HepG2 (cell line): ENCODE data around the gene DZANK1. TPM values are rescaled to one million over a fixed set of nuclear protein-coding genes. Genes with fewer than 3 reads are reported as not detected.

Experiments used
- GRHL1 ChIP-seq: sonication (generic); formaldehyde crosslinking; conservative IDR thresholded peaks from 2 replicates; pipeline ENCODE4 v1.8.0; 2022; ENCODE audit warnings: missing genetic modification reagents
- HES4 ChIP-seq: sonication (generic); formaldehyde crosslinking; IDR thresholded peaks from 2 replicates; pipeline ENCODE4 v1.9.0; 2021; ENCODE audit warnings: mild to moderate bottlenecking, missing genetic modification reagents, borderline replicate concordance
- THRA ChIP-seq: sonication (generic); formaldehyde crosslinking; IDR thresholded peaks from 2 replicates; pipeline ENCODE4 v1.4.0; 2020; ENCODE audit warnings: missing genetic modification reagents, borderline replicate concordance
- TRIM22 ChIP-seq: fragments of 450-650 bp; IDR thresholded peaks from 2 replicates; pipeline ENCODE4 v1.6.1; 2017
- ZNF33B ChIP-seq: sonication (generic); formaldehyde crosslinking; IDR thresholded peaks from 2 replicates; pipeline ENCODE4 v1.5.1; 2020; ENCODE audit warnings: mild to moderate bottlenecking, missing genetic modification reagents
- ZNF441 ChIP-seq: sonication (generic); formaldehyde crosslinking; IDR thresholded peaks from 2 replicates; pipeline ENCODE4 v1.7.0; 2021; ENCODE audit warnings: missing genetic modification reagents, borderline replicate concordance
- ZNF468 ChIP-seq: sonication (generic); formaldehyde crosslinking; IDR thresholded peaks from 2 replicates; pipeline ENCODE4 v1.8.0; 2022; ENCODE audit warnings: mild to moderate bottlenecking, moderate library complexity, missing genetic modification reagents
- ZNF83 ChIP-seq: sonication (generic); formaldehyde crosslinking; IDR thresholded peaks from 2 replicates; pipeline ENCODE4 v1.4.0; 2020; ENCODE audit warnings: missing genetic modification reagents, mild to moderate bottlenecking, borderline replicate concordance
- ZSCAN12 ChIP-seq: sonication (generic); formaldehyde crosslinking; IDR thresholded peaks from 2 replicates; pipeline ENCODE4 v1.9.0; 2021; ENCODE audit warnings: mild to moderate bottlenecking, missing genetic modification reagents
- polyA plus RNA-seq, 8 experiments: library from polyadenylated mRNA; depleted of rRNA in 3 of 8; stranded (reverse) in 7 of 8; unstranded in 1 of 8; fragments of >200 nt; fragmentation: Illumina TruSeq in 4 of 8; extraction: Trizol in 4 of 8; gene quantifications; 2 replicates each; pipeline versions ENCODE4 v1.2.1 to v1.2.3, GENCODE V29; 2011 to 2016; ENCODE audit warnings: low read depth in 4 of 8, missing spikeins in 1 of 8, mixed read lengths in 1 of 8; ENCODE audit not compliant: insufficient read depth in 1 of 8
- total RNA-seq, 5 experiments: library from RNA; depleted of rRNA; stranded (reverse); fragments of >200 nt; fragmentation: Illumina TruSeq; extraction: Trizol; gene quantifications; 2 replicates each; pipeline ENCODE4 v1.2.3, GENCODE V29; 2016; ENCODE audit warnings: low read depth in 1 of 5
- TF ChIP-seq, protein P1 (sequence below): sonication (generic); formaldehyde crosslinking; IDR thresholded peaks from 2 replicates; pipeline ENCODE4 v1.4.0; 2020; ENCODE audit warnings: missing genetic modification reagents
- TF ChIP-seq, protein P2 (sequence below): sonication (generic); formaldehyde crosslinking; IDR thresholded peaks from 2 replicates; pipeline ENCODE4 v1.4.0; 2020; ENCODE audit warnings: missing genetic modification reagents, borderline replicate concordance
- TF ChIP-seq, protein P3 (sequence below): sonication (generic); formaldehyde crosslinking; IDR thresholded peaks from 2 replicates; pipeline ENCODE4 v1.5.0; 2020; ENCODE audit warnings: mild to moderate bottlenecking, missing genetic modification reagents, moderate library complexity

The DZANK1 gene
- total and polyA plus RNA-seq, 2 of the 13 experiments (the other 11 are each of a cell fraction or from before 2014, with no cell fraction given), result 1.6 to 3.2 TPM

GRCh38 chr20:18507218-18508191 is 40.7 kb upstream of the DZANK1 start, which contains the start of gene SEC23B (continued):
- TF ChIP-seq, protein P1, sequence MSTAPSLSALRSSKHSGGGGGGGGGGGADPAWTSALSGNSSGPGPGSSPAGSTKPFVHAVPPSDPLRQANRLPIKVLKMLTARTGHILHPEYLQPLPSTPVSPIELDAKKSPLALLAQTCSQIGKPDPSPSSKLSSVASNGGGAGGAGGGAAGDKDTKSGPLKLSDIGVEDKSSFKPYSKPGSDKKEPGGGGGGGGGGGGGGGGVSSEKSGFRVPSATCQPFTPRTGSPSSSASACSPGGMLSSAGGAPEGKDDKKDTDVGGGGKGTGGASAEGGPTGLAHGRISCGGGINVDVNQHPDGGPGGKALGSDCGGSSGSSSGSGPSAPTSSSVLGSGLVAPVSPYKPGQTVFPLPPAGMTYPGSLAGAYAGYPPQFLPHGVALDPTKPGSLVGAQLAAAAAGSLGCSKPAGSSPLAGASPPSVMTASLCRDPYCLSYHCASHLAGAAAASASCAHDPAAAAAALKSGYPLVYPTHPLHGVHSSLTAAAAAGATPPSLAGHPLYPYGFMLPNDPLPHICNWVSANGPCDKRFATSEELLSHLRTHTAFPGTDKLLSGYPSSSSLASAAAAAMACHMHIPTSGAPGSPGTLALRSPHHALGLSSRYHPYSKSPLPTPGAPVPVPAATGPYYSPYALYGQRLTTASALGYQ, result peak; percentile 50
- TF ChIP-seq GRHL1 (CRISPR knock-in tag) (no peak), ZSCAN12 (CRISPR knock-in tag) (no peak; the same call in 1 of the 2 replicates), THRA (peak; percentile 56; the same call in 1 of the 2 replicates), ZNF468 (CRISPR knock-in tag) (0 out of 2 replicates have a peak, but pooled peaks have one; percentile 45), ZNF33B (CRISPR knock-in tag) (peak; percentile 81), ZNF83 (no peak; the same call in 1 of the 2 replicates), HES4 (CRISPR knock-in tag) (no peak), TRIM22 (no peak), ZNF441 (CRISPR knock-in tag) (peak; percentile 84; the same call in 1 of the 2 replicates)
- TF ChIP-seq, protein P2, sequence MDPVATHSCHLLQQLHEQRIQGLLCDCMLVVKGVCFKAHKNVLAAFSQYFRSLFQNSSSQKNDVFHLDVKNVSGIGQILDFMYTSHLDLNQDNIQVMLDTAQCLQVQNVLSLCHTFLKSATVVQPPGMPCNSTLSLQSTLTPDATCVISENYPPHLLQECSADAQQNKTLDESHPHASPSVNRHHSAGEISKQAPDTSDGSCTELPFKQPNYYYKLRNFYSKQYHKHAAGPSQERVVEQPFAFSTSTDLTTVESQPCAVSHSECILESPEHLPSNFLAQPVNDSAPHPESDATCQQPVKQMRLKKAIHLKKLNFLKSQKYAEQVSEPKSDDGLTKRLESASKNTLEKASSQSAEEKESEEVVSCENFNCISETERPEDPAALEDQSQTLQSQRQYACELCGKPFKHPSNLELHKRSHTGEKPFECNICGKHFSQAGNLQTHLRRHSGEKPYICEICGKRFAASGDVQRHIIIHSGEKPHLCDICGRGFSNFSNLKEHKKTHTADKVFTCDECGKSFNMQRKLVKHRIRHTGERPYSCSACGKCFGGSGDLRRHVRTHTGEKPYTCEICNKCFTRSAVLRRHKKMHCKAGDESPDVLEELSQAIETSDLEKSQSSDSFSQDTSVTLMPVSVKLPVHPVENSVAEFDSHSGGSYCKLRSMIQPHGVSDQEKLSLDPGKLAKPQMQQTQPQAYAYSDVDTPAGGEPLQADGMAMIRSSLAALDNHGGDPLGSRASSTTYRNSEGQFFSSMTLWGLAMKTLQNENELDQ (CRISPR knock-in tag), result 0 out of 2 replicates have a peak, but pooled peaks have one; percentile 36
- TF ChIP-seq, protein P3, sequence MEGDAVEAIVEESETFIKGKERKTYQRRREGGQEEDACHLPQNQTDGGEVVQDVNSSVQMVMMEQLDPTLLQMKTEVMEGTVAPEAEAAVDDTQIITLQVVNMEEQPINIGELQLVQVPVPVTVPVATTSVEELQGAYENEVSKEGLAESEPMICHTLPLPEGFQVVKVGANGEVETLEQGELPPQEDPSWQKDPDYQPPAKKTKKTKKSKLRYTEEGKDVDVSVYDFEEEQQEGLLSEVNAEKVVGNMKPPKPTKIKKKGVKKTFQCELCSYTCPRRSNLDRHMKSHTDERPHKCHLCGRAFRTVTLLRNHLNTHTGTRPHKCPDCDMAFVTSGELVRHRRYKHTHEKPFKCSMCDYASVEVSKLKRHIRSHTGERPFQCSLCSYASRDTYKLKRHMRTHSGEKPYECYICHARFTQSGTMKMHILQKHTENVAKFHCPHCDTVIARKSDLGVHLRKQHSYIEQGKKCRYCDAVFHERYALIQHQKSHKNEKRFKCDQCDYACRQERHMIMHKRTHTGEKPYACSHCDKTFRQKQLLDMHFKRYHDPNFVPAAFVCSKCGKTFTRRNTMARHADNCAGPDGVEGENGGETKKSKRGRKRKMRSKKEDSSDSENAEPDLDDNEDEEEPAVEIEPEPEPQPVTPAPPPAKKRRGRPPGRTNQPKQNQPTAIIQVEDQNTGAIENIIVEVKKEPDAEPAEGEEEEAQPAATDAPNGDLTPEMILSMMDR, result no peak
